HG03108 (cell line): ENCODE data around the gene CBFB.
"Not testable (repeated sequence)": the region's sequence is repeated elsewhere in the genome, so short reads cannot be mapped to it uniquely, and the experiment has no call there.

Source experiments
- ATAC-seq: cut with Tn5 transposase; IDR thresholded peaks from one replicate; pipeline ENCODE4 v1.9.1; 2021; ENCODE audit warnings: moderate library complexity; ENCODE audit not compliant: unreplicated experiment

CBFB gene

DNA sequence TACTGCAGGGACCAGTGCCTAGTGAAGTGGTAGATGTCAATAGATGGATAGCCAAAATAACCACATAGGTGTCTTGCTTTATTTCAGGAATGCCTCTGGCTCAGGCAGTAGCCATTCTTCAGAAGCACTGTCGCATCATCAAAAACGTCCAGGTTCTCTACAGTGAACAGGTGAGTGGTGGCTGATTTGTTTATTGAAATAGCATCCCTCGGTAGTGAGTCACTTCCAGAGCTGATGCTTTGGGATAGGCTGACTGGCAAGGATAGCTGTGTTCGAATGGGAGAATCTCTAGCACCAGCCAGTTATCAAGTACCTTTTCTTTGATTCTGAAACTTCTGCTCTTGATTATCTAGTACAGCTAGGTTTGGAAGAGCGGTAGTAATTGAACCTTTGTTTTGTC is 91.1 kb downstream of the CBFB start:
- ATAC-seq: no peak

DNA sequence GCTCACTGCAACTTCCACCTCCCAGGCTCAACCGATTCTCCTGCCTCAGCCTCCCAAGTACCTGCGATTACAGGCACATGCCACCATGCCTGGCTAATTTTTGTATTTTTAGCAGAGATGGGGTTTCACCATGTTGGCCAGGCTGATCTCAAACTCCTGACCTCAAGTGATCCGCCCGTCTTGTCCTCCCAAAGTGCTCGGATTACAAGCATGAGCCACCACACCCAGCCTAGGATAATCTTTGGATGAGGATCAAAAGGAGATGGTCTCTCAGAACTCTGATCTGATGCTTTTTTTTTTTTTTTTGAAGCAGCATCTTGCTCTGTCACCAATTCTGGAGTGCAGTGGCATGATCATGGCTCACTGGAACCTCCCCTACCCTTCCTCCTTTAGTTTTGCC is 93.8 kb downstream of the CBFB start:
- ATAC-seq: not testable (repeated sequence)

DNA sequence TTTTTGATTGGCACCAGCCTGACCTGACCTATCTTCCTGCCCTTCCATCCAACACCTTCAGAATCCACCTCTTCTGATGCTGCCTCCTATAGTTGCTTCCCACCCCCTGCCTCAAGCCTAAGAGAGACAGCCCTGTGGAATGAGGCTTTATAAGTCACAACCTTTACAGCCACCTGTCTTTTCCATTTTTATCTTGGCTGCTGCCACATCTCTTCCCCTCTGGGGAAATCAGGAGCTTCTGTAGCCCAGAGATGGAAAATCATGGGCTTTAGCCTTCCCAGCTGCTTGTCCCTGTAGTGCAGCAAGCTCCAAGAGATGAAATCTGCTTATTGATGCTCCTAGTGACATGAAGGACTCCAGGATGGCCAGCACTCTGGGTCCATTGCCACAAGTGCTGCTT is 99.5 kb downstream of the CBFB start:
- no peak for ATAC-seq

DNA sequence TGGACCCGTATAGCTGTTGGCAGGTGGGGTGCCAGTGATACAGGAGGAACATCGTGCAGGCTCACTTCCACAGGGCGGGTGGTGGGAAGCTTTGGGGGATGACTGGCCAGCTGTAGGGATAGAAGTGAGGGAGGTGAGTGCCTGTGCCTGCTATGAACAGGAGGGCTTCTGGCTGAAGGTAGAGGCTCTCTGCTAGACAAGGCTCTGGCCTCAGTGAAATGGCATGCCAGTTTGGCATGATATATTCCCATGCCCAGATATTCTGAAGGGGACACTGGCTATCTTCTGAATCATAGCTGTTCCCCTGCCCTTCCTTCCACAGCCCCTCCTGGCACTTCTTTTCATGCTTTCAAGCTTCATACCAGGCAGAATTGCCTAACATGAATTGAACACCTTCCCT is 99.9 kb downstream of the CBFB start:
- no peak for ATAC-seq

DNA sequence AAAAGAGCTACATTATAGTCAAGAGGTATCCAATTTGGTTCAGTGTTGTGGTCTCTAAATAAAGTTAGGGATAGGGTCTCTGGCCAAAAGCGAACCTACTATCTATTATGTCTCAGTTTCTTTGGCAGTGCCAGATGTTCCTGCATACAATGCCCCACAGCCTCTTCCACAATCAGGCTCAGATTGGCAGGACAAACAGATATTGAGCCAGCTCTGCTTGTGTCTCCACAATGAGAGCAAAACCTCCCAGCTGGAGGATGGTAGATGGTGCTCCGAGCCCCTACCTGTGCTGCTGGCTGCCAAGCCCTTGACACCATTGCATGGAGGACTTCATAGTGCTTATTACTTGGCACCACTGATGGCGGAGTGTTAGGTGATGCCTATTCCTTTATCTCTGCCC is 100.5 kb downstream of the CBFB start:
- ATAC-seq: no peak

DNA sequence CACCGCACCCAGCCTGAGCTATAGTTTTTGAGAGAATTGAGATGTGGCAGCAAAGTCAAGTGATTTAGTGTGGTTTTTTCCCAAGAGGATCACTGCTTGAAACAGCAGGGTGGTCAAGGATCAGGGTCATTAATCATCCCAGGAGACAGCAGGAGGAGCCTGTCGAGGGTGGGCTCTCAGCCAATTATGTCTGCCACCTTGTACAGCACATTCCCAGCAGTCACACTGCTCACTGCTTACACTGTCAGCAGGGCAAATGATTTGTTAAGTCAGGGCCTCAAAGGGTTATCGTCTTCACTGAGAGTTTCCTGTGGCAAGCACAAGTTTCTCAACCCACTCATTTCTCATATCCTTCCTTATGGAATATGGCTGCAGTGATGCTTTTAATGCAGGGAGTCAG is 108.7 kb downstream of the CBFB start:
- no peak for ATAC-seq

DNA sequence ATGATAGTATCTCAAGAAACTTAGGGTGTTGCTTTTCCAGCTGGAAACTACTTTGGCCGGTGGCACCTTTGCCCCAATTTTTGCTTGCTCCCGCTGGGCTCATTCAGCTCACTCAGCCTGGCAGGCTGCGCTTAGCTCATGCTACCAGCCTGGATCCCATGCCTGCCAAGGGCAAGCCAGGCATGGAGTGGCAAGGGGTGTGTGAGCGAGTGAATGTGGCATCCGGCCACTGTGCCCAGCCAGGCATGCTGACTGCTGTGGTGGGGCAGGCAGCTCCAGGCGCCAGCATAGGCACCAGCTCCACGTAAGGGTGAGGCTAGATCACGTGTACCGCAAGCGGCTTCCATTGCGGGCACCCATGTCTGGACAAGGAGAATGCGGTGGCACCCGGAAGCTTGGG is 112.4 kb downstream of the CBFB start:
- no peak for ATAC-seq

DNA sequence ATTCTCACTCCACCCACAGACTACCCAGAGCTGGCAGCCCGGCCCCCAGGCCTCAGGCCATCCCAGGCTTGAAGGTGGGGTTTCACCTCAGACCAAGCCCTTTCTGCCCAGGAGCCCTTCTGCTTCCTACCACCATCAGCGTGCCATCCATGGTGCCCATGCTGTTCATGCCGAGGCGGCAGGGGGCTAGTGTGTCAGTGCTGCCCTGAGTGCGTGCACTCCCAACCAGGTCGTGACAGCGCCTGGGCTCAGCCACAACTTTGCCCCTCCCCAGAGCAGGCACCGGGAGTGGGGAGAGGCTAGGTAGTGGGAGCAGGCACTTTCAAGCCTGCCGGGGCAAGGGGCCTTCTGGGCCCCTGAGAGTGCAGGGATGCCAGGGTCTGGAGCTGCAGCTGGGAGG is 113.4 kb downstream of the CBFB start:
- no peak for ATAC-seq

DNA sequence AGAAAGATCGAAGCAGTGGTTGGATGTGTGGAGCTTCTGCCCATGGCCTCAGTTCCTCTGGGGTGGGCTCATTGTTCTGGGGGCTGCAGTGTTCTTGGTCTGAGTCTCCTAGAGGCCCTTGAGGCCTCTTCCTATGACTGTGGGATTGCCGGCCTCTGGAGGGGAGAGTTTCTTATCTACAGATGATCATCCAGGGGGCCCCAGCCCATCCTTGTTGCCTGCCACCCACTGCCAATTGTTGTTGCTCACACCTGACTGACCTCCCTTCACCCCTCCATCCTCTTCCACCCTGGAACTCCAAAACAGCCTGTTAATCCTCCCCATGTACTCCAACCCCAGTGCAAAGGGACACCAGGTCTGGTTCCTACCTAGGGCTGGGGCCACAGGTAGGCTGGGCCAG is 116.0 kb downstream of the CBFB start:
- ATAC-seq: no peak

DNA sequence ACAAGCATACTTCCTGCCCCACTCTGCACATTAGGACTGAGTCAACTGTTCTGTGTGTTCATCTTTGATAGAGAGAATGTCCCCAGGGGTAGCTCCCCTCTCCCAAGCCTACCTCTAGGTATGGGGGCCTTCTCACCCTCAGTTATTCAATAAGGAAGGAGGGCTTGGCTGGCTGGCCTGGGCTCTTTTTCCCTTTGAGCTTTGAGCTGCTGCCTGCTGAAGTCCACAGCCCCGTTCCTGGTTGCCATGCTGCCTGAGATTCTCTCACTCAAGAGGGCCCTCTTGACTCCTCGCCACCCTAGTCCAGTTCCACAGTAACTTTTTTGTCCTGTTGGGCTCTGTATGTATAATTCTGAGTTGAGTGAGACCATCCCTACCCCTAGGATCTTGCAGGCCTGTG is 116.8 kb downstream of the CBFB start:
- ATAC-seq: no peak

DNA sequence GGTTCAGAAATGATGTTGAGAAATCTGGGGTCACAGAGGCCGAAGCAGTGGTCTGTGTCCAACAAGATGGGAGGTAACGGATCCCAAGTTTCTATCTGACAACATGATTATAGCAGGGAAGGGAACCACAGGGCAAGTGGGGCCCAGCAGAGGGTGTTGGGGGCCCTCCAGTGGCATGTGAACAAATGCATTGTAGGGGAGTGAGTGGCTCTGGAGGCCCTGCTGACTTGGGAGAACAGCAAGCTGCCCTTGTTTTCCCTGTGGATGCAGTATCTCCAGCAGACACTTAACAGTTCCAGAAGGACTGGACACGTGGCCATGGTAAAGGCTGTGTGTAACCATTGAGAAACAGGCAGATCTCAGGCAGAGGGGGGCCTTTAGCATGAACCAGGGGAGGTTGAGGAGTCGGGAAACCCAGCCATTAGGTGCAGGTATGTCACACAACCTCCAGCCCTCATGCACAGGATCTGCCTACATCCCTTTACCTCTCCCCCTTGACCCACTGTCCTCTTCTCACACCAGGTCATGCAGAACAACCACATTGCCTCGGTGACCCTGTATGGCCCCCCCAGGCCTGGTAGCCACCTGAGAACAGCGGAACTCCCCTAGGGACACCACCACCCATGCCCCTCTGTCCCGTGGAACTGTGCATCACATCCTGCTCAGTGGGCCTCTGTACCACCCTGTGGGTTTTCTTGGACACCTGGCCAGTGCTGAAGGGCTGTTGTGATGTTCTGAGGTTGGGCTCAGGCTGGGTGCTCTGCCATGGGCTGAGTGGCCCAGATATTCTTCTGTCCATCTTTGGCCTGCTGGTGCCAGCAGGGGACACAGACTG is 117.8 kb downstream of the CBFB start:
- no peak for ATAC-seq

DNA sequence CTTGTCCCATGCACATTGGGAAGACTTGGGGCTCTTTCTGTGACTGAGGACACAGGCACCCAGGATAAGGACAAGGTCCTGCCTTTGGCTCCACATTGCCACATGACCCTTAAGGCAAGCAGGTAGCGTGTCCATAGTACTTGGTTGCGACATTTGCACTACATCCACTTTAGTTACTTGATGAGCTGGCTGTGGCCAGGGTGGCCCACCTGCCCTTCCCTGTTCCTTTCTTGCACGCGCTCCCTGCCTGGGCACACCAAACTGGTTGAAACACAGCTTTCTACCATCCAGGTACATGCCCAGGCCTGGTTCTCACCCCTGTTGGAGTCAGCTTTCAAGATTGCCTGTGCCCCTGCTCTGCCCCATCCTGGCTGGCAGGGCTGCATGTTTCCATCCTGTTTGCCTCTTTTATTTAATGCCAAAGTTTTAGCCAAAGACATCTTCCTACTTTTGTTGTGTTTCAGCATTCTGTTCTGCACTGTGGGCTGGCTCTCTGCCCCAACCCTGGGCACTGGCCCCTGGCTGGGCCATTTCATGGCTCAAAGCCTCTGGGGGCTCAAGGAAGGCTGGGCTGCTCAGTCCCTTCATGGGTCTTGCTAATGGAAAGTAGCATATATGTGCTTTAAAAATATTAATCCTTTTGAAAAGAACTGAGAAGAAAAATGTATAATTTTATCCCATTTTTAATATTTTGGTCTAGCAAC is 118.6 kb downstream of the CBFB start:
- ATAC-seq: no peak

DNA sequence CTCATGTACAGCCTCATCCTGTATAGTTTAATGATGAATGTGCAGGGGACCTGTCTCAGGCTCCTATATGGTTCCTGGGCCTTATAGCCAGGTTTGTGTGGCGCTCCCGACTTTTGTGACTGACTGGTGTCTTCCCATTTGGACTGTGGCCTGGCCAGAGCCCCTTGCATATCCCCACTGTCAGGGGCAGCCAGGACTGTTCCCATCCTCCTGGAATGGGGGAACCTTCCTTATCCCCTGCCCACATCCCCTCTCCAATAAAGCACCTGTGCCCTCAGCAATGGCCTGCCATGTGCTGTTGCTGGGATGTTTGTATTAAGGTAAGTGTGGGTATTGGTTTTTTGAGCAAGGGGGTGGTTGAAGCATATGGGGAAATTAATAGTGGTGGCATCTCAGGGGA is 119.3 kb downstream of the CBFB start:
- ATAC-seq: no peak

DNA sequence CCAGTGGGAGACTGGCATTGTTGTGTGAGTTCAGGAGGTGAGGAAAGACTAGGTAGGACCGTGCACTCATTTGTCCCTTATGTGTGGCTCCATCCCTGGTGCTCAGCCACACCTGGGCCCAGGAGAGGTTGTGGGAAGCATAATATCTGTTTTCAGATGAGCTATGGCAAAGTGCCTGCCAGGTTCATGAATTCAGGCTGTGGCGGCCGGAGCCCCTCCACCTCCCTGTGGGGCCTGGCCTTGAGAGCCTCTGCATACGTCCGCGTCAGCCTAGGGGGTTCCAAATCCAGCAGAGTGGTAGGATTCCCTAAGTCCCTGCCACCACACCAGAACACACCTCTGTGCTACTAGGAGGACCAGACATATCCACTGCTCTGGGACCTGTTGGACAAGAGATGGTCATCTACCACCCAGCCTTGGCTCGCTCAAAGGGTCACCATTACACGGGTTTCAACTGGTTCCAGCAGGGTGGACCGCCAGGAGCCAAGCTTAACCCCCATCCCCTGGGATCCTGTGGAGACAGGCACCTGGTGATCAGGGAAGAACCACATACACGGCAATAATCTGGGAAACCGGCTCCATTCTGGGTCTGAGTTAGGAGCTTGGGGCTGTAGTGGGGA is 119.8 kb downstream of the CBFB start:
- no peak for ATAC-seq

DNA sequence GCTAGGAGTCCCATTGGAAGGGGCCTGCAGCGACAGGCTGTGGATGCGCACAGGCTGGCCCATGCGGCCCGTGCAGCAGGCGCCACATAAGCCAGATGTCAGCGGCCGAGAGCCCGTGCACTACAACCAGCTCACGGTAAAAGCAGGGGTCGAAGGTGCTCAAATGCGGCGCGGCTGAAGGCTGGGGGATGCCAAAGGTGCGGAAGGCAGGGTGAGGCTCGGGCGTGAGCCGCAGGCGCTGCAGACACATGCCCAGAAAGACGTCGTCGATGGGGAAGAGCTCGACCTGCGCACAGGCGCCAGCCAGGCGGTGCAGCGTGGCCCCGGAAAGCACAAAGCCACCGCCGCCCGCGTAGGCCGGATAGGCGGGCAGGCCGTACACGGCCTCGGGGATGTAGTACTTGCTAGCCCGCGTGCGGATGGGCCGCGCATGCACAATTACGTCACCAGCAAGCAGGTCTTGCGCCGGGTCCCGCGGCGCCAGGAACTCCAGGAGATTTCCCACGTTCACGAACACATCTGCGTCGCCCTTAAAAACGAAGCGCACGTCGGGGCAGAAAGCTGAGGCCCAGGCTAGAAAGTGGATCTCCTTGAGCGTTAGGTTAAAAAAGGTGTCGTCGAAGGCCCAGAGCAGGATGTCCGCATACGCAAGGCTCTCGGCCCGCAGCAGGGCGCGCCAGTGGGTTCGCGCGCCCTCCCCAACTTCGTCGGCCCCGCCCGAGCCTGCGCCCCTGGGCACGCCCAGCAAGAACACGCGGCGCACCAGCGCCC is 120.5 kb downstream of the CBFB start:
- no peak for ATAC-seq

DNA sequence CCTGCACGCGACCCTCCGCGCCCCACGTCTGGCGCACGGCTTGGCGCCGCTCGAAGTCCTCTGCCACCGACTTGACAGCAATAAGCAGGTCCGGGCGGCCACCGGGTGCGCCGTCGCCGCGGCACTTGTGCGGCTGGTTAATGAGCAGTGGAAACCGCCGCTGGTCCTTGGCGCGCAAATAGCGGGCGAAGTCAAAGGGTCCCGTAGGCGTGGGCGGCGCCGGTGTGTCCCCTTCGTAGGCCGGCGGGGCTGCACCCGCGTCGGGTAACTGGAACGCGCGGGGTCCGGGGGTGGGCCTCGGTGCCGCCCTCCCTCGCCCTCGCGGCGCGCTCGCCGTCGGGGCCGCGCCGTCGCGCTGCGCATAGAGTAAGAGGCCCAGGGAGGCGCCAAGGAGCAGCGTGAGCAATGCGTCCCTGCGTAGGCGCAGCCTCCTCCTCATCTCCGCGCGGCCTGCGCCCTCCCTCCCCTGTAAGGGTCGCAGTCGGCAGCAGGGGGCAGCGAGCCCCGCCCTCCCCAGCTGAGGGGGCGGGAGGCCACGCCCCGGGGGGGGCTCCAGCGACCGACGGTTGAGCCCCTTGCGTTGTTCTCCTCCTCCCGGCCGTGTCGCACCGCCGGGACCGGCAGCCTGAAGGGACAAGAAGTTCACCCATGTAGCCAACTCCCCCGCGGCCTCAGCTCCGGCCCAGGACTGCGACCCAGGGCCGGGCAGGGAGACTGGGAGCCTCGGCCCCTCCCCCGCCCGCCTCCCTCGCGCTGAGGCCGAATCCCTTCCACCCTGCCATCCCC is 121.3 kb downstream of the CBFB start:
- no peak for ATAC-seq
